ENCODE measurements around the gene PLOD3.

DNA sequence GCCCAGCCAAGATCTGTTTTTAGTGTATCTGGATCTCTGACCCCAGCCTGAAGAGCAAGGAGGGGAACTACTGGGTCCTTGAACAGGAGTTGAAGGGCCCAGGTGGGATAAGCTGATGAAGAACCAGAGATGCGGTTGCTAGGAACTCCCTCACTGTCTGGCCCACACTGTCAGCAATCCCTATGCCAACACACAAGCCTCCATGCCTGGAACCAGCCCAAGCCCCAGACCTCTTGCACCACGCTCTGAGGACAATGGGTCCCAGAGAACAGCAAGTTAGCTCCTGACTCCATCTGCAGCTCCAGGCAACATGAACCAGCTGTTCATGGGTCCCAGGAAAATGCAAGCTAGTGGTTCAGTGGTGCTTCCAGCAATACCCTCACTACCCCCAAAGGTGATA, 39.7 kb downstream of the PLOD3 start:
- TF ChIP-seq POLR2AphosphoS5 (IDR thresholded peaks at IDR 0.05; ENCODE audit: low read depth, low read length) (no peak), TAF1 (IDR thresholded peaks at IDR 0.05; ENCODE audit: low read depth, low read length) (no peak)

All from GM12891 (cell line).